ENCODE results near the gene ASAP2. TPM values are rescaled to one million over a fixed set of nuclear protein-coding genes. Genes with fewer than 3 reads are reported as not detected.

Gene ASAP2
- total and polyA plus RNA-seq, 9 of the 15 experiments (the other 6 are each of a cell fraction or from before 2014, with no cell fraction given), result 0.06 to 4.3 (median 3.1) TPM

DNA sequence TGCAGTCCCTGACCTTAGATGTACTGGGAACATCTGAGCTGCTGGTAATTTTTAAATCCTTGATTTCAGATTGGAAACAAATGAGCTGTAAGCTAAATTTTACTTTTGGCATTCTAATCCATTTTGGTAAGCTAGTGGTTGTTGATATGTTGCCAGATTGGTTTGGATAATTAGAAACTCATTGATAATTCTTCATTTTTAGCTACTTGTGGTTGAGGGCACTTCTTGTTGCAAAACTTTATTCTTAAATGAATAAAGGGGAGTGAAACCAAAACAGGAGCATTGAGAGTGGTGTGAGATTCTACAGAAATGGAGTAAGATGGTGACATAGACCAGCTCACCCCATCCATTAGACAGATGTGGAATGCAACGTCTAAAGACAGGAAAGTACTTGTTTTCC, 152.2 kb downstream of the ASAP2 start:
- no TSS peak for BruUV-seq (replicated peaks)
- Histone ChIP-seq H4K20me1 (replicated peaks; ENCODE audit: control insufficient read depth, insufficient read depth, low read length) (no peaks in the 10 kb centered on the region), H3K27ac (ENCODE audit: extremely low read depth, low read depth, low read length) (no peak overlapping the region), H2AFZ (ENCODE audit: low read depth, low read length) (no peak overlapping the region), H3K4me2 (ENCODE audit: insufficient read depth, low read length) (no peak overlapping the region), H3K36me3 (ENCODE audit: control insufficient read depth, insufficient read depth, low read length) (no peaks in the 10 kb centered on the region), H3K9ac (ENCODE audit: insufficient read depth in 1 of 2, low read depth in 2 of 2, low read length in 2 of 2) (no peak overlapping the region), H3K4me3 (no peak overlapping the region), H3K9me3 (replicated peaks; ENCODE audit: control insufficient read depth, insufficient read depth, low read depth, low read length) (no peaks in the 10 kb centered on the region), H3K4me1 (replicated peaks in 1 of 2; ENCODE audit: control insufficient read depth in 2 of 2, insufficient read depth in 2 of 2, low read length in 2 of 2) (no peaks in the 10 kb centered on the region), H3K9me1 (ENCODE audit: control insufficient read depth, insufficient read depth, low read length) (no peaks in the 10 kb centered on the region), H3K27me3 (ENCODE audit: control insufficient read depth in 2 of 2, insufficient read depth in 2 of 2, low read length in 2 of 2) (peaks cover 5 to 20% of the 10 kb centered on the region in 2 experiments; a peak in 4 of 5 replicates), H3K79me2 (ENCODE audit: control insufficient read depth, insufficient read depth, low read length) (no peaks in the 10 kb centered on the region)
- no peak for ATAC-seq
- no peak for FAIRE-seq
- in situ Hi-C loops (cut with MboI), result no loop called here
- intact Hi-C loops (cut with micrococcal nuclease), result no loop called here
- CTCF ChIA-PET (ENCODE audit: low intra/inter-chr PET ratio), result no interaction called here
- POLR2A ChIA-PET, result interaction anchor here (0.7 to 0.8 kb wide), 3 partner anchors 13 to 399 kb away, joined by 3 read pairs; no protein-coding TSS in a partner anchor
- DNase-seq (ENCODE audit: extremely low read depth in 1 of 4, low spot score in 3 of 4), result no peak
- no peak for TF ChIP-seq TBP (optimal IDR thresholded peaks at IDR 0.05; ENCODE audit: low read depth, low read length)
- TF ChIP-seq L3MBTL2 (IDR thresholded peaks at IDR 0.05), result no peak
- TF ChIP-seq SIN3B (IDR thresholded peaks at IDR 0.05; ENCODE audit: low read depth), result no peak
- no peak for TF ChIP-seq ZNF551 (CRISPR knock-in tag; IDR thresholded peaks at IDR 0.05)
- no peak for TF ChIP-seq HMBOX1 (IDR thresholded peaks at IDR 0.05)
- no peak for TF ChIP-seq HMGN3 (IDR thresholded peaks at IDR 0.05; ENCODE audit: borderline replicate concordance, extremely low read depth, insufficient read length, low read depth, low read length)
- TF ChIP-seq PREB (CRISPR knock-in tag; IDR thresholded peaks at IDR 0.05), result no peak
- TF ChIP-seq ADNP (tag; IDR thresholded peaks at IDR 0.05), result no peak
- no peak for TF ChIP-seq PRMT5 (CRISPR knock-in tag; IDR thresholded peaks at IDR 0.05)
- WGBS (ENCODE audit: insufficient coverage, low coverage, missing lambda C conversion rate), result 8% methylated on average over 1 of the region's 1 CpG
